CD1c-positive myeloid dendritic cell (primary cell): Measurements from ENCODE around the gene THRB.

Source experiments
- DNase-seq: peaks from one replicate; pipeline ENCODE4 v3.0.0-alpha.2; 2016; ENCODE audit errors: extremely low spot score

The THRB gene

GRCh38 chr3:24352893-24353553 lies 141.6 kb downstream of the THRB start:
- no peak for DNase-seq

DNA sequence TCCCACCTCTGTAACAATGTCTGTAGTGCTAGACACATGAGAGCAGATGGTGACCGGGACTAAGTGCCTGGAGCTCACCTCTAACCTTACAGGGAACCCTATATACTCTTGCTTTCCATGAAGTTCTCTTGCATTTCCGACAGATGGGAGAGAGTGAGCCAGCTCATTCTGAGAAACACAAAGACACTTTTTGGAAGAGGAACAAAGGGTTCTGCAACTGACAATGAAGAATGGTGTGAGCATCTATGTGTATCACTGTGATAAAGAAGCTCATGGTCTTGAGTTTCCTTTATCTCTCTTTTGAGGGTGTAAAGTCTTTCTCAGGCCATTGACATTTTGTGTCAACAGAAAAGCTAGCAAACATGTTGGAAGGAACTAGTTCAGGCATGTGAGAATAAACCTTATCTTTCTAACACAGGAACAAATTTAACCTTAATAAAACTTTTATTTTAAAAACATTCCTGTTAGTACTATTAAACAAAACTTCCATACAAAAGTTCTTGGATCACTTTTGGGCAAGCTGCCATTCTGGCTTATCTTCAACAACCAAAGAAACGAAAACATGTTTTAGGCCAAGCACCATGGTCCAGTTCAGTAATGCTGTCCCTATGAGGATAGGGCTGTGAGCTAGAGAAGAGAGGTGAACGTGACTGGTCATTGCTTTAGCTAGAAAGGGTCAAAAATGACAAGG lies 142.7 kb downstream of the THRB start:
- DNase-seq = no peak

- DNase-seq = no peak
Observed at GRCh38 chr3:24349367-24350019, 145.2 kb downstream of the THRB start.

DNA sequence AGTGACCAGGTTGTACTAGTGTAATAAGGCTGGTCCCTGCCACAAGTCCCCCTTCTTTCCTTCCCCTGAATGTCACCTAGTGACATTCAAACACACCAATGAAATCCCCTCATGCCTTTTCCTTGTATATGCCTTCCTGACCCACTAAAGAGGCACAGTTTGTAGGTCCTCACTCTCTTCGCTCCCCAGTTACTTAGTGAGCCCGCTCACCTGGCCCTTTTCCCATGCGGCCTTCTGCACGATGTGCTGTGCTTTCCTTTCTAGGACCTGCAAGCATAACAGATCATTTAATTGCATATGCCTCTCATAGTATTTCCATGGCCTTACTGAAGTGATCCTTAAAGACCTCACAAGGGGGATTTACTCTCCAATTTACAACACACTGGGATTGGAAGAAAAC lies 146.3 kb downstream of the THRB start:
- no peak for DNase-seq

DNA sequence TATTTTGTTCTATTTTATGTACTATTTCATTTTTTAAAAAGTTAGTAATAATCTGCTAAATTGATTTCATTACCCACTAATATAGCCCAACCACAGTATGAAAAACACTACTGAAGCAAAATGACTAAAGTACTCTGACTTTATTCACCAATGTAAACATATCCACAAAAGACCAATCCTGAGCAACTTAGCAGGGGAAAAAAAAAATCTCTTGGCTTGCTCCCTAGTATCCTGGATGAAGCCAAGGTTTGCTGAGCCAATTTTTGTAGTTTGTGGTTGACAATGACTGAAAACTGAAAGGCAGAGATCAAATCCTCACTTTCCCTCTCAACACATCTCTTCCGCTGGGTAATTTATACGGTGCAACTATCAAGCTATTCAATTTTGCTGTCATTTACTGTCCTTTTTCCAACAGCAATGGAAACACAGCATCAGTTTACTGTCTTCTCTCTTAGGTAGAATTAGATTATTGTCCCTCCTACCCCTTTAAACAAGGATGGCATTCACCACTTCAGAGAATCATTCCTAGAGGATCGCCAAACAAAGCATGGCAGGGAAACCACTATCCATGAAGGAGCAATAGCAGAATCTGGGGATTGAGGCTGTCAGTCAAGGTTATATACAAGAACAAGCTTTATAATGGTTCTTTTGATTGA lies 149.7 kb downstream of the THRB start:
- no peak for DNase-seq

DNA sequence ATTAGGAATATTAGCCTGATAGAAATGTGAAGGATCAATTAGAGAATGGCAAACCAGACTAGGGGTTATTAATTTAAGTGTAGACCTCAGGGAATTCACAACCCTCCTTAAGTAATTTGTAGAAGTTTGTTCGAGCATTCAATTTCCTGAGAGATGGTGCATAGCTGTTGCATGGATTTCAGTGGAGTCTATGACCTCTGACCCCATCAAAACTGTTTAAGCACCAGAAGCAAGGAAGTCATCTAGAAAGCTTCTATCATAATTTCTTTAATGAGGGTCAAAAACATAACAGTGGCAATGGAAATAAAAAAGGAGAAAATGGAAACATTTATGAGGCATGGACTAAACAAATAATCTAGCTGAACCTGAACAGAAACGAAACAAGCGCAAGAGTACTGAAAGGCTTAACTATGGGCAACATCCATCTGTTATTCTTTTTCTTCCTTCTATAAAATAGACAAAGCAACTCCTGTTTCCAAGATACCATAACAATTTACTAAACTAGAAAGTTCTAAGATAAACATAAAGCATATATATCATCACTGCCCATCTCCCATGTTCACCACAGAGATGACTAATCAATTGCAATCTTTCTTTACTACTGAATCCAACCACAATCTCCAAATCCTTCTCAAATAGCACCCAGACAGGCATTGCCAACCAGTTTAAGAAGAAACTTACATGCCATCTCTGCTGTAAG lies 151.4 kb downstream of the THRB start:
- no peak for DNase-seq

- DNase-seq = no peak
Observed at GRCh38 chr3:24342275-24342674, 152.4 kb downstream of the THRB start.

DNA sequence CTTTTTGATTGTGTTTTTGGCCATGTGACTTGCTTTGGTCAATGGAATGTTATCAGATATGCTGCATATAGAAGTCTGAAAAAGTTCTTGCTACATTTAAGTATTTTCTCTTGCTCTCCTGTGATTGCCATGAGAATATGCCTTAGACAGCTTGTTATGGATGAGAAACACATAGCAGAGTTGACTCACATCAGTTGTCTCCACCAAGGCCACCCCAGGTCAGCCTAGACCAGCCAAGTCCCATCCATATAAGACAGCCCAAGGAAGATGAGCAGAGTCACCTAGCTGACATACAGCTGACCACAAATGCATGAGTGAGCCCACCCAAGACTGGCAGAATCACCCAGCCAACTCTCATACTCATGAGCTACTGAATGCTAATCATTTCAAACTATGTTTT lies 153.0 kb downstream of the THRB start:
- DNase-seq = no peak

DNA sequence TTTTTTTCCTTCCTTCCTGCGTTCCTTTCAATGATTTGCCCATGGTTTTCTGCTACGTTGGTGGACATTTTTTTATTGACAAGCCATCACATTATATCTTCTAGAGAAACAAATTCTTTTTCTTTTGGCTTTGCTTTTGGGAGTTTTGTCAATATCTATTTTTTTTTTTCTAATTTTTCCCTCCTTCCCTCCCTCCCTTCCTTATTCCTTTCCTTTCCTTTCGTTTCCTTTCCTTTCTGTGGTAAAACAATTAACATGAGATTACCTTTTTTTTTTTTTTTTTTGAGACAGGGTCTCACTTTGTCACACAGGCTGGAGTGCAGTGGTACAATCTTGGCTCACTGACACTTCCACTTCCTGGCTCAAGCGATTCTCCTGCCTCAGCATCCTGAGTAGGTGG lies 153.7 kb downstream of the THRB start:
- DNase-seq = no peak

DNA sequence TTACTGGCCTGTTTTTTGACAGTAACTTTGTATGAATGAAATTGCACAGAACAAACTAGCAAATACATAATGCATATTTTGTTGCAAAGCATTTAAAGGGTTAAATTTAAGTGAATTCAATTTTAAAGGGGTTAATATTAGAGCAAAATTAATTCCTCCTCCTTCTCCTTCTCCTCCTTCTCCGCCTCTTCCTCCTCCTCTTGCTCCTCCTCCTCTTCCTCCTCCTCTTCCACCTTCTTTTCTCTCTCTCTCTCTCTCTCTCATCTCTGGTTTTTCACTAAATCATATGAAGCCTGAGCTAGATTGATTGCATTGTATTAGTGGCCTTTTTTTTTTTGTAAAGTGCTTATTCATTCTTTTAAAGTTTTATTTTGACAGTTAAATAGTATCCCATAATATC lies 154.5 kb downstream of the THRB start:
- no peak for DNase-seq

DNA sequence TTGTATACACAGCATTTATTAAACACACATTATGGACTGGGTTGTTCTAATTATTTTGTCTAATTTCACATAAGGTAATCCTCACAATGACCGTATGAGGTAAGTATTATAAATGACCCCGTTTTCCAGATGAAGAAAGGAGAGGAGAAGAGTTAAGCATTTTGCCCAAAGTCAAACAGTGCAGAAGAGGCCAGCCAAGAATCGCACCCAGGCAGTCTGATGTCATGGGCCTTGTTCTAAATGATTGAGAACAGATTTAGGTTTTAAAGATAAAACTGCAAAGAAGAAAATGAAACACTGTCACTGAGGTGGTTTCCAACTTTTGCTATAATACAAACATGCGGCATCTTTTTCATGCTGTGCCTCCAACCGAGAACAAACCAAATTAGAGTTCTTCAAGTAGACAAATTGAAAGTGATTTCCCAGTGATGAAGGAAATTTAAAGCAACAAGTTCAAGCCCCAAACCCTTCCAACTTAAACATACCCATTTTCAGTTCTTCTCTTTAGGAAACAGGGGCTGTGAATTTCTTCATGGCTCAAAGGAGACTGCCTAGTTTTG lies 155.3 kb downstream of the THRB start:
- no peak for DNase-seq

DNA sequence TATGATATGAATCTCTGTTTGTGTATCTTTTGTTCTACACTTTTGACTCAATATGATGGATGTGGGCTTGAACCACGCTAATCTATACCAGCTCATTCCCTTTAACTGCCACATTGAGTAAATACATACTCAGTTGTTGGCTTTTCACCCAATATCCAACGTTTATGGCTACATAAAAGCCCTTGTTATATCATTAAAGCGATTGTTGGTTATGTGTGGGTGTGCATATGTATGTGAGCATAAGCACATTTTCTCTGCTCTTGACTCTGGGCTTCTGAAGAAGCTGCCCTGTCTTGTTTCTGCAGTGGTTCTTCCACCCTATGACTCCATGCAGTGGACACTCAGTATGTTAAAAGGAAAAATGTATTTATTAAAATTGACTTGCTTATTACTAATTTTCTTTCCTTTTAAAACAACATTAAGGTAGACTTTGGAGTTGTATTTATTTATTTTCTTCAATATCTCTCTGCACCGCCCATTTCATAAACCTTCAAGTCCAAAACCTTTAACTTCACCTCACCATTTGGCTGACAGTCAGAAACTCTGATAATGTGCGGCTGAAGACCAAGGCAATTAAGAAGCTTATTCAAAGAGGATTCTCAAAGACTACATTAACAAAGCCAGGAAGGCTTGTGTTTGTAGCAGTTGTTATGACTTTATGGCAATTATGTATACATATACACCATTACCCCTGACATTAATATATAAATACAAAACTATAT lies 156.1 kb downstream of the THRB start:
- no peak for DNase-seq

DNA sequence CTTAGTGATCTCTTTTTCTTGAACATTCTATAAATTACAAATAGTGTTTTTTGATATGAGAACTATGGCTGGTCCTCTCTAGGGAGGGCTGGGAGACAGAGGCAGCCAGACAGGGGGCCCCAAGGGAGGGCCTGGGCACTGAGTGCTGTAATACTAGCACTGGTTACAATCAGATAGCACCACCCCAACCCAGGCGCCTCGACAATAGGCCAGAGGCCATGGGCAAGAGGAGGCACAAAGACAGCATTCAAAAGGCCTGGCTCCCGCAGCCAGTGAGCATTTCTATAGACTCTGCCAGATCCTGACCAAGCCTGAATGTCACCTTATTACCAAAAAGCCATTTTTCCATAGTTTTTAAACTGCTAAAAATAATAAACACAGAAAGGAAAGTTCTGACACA lies 158.5 kb downstream of the THRB start:
- no peak for DNase-seq

GRCh38 chr3:24332092-24332491 lies 162.6 kb downstream of the THRB start:
- no peak for DNase-seq

- no peak for DNase-seq
Observed at GRCh38 chr3:24323272-24323671, 171.4 kb downstream of the THRB start.

DNA sequence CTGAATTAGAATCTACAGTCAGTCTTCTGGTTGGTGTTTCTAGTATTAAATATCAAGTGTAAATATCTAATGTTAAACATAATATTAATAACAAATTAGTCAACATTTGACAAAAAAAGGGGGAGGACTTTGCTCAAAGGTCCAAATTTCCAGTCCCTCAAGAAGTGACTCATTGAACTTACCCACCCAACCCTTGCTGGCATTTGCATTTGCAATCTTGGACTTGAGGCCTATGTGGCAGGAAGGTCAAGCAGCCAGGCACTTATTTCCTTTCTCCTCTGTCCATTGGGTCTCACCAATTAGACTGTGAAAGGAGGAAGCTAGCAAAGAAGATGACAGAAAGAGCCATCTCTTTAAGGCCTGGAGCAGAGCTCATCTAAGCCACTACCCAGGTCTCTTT lies 174.0 kb downstream of the THRB start:
- DNase-seq = no peak

- DNase-seq = no peak
Observed at GRCh38 chr3:24318677-24319287, 175.9 kb downstream of the THRB start.

DNA sequence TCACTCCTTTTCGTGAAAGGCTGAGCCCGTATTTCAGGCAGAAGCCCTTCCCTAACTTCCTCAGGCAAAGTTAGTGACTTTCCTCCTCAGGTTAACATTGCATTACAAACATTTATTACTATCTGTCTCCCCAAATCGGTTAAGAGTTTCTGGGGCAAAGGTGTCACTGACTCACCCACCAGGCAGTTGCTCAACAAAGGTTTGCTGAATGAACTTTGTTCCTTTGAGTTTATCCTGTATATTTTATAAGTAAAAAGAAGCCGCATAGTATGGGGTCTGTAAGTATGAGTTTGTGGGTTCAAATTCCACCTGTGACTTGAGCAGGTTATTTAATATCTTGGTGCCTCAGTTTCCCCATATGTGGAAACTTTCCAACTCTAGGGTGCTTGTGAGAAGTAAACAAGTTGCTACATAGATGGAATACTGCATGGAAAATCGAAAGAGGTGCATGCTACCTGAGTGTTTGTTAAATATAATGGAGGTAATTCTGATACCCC lies 177.7 kb downstream of the THRB start:
- no peak for DNase-seq

DNA sequence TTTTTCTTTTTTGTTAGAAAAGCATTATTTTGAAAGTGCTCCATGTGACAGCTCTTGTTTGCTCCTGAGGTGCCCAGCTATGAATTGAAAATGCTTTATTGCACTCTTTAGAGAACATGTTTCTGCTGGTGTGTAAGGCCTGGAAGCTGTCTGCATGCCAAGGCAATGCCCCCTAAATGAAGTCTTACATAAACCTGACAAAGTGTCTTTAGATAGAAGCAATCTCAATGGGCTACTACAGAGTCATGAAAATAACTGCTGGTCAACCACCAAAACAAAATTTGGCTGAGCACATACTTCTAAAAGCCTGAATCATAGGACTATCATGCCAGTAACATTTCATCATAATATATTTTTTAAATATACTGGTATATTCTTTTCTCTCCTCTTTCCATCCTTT lies 178.7 kb downstream of the THRB start:
- DNase-seq = no peak

DNA sequence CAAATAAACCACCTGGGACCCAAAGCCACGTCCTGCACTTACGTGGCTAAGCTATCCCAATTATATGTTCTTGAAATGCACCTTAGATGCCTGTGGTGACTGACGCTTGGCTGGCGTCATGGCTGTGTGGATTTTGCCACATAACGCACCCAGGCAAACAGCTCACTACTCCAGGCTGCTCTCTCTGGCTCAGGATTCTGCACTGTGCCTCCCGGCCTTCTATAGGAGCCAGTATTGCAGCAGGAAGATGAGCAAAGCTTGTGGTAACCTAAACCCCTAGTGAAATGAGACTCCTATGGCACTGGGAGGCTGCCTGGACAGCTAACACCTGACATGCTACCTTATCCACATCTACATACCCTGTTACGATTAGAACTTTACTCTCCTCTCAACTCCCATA lies 179.3 kb downstream of the THRB start:
- no peak for DNase-seq

GRCh38 chr3:24311881-24312280 lies 182.8 kb downstream of the THRB start:
- no peak for DNase-seq
